GM12878 (cell line): ENCODE measurements around the gene TTLL7. TPM values are rescaled to one million over a fixed set of nuclear protein-coding genes. Genes with fewer than 3 reads are reported as not detected.

Experiments
- ATAC-seq: fragments of 200-7000 bp; cut with Tn5 transposase; 3 replicates; pipeline ENCODE4 v1.9.1; 2020; ENCODE audit warnings: mild to moderate bottlenecking, moderate library complexity
- BruUV-seq: library from RNA; stranded (reverse); fragments of 400-500 nt; replicated peaks from 2 replicates; lab custom pipeline; 2021; lab: Mats Ljungman, UMichigan
- CTCF ChIA-PET: fragments of 300-600 bp; sonication (Branson Sonifier 250); formaldehyde crosslinking; extraction: SDS; loops from one replicate; lab custom pipeline; 2021; ENCODE audit warnings: inconsistent platforms; lab: Yijun Ruan, JAX
- POLR2A ChIA-PET: fragments of 350-600 bp; formaldehyde crosslinking; extraction: SDS; loops from one replicate; lab custom pipeline; 2021; ENCODE audit warnings: inconsistent platforms; lab: Charles Lee
- RAD21 ChIA-PET: fragments of 300-600 bp; sonication (Branson Sonifier 250); formaldehyde crosslinking; loops from one replicate; lab custom pipeline; 2023; ENCODE audit warnings: antibody characterized with exemption; ENCODE audit not compliant: unreplicated experiment; lab: Charles Lee
- SMC1A ChIA-PET: fragments of 300-600 bp; sonication (Branson Sonifier 250); formaldehyde crosslinking; loops from one replicate; lab custom pipeline; 2023; ENCODE audit not compliant: unreplicated experiment, uncharacterized antibody; lab: Charles Lee
- DNase-seq: peaks from one replicate; pipeline ENCODE4 v3.0.0-alpha.2; 2011; ENCODE audit warnings: low read depth, low spot score
- FAIRE-seq: peaks from 3 replicates; lab custom pipeline; 2011; peaks lifted over from hg19 to GRCh38; lab: Jason Lieb, UNC
- H2AFZ ChIP-seq: 2 replicates; pipeline ENCODE4 v1.6.0; 2011; ENCODE audit warnings: low read depth, low read length, control low read depth; ENCODE audit not compliant: control insufficient read depth
- H3K27ac ChIP-seq: 2 replicates; pipeline ENCODE4 v1.5.1; 2011; ENCODE audit warnings: control low read depth; ENCODE audit not compliant: control insufficient read depth, insufficient read depth
- H3K27me3 ChIP-seq, 2 experiments: replicated peaks in 1 of 2; 2 replicates each; pipeline versions ENCODE4 v1.6.0 to v1.6.1; 2011; ENCODE audit warnings: low read length in 1 of 2; ENCODE audit not compliant: control insufficient read depth in 2 of 2, insufficient read depth in 2 of 2
- H3K36me3 ChIP-seq, 2 experiments: 2 replicates each; pipeline ENCODE4 v1.5.1; 2011; ENCODE audit warnings: low read length in 1 of 2; ENCODE audit not compliant: control insufficient read depth in 2 of 2, insufficient read depth in 2 of 2
- H3K4me1 ChIP-seq: 2 replicates; pipeline ENCODE4 v1.6.1; 2011; ENCODE audit warnings: mild to moderate bottlenecking, low read length, moderate library complexity, mixed read lengths; ENCODE audit not compliant: control insufficient read depth, insufficient read depth
- H3K4me2 ChIP-seq: 2 replicates; pipeline ENCODE4 v1.6.0; 2011; ENCODE audit warnings: control low read depth; ENCODE audit not compliant: control insufficient read depth, insufficient read depth
- H3K4me3 ChIP-seq: fragments of 200-600 bp; sonication (generic); 2 replicates; pipeline ENCODE4 v1.5.1; 2016
- H3K79me2 ChIP-seq: 2 replicates; pipeline ENCODE4 v1.6.0; 2011; ENCODE audit warnings: low read length; ENCODE audit not compliant: control insufficient read depth, insufficient read depth
- H3K9ac ChIP-seq: 2 replicates; pipeline ENCODE4 v1.8.0; 2011; ENCODE audit warnings: low read length, control low read depth, mixed read lengths; ENCODE audit not compliant: control insufficient read depth, insufficient read depth
- H3K9me3 ChIP-seq: replicated peaks from 3 replicates; pipeline ENCODE4 v1.5.1; 2011; ENCODE audit warnings: mild to moderate bottlenecking, low read length; ENCODE audit not compliant: control insufficient read depth, insufficient read depth
- H4K20me1 ChIP-seq: 2 replicates; pipeline ENCODE4 v1.6.0; 2011; ENCODE audit not compliant: control insufficient read depth, insufficient read depth
- BRCA1 ChIP-seq: IDR thresholded peaks from 2 replicates; pipeline ENCODE4 v1.6.1; 2011; ENCODE audit warnings: low read depth, low read length, improper control_type of control experiment
- KDM1A ChIP-seq: fragments of 200-600 bp; sonication (generic); IDR thresholded peaks from 2 replicates; pipeline ENCODE4 v1.6.1; 2016; ENCODE audit warnings: borderline replicate concordance
- MEF2A ChIP-seq: IDR thresholded peaks from 2 replicates; pipeline ENCODE4 v1.6.1; 2011; ENCODE audit warnings: low read depth, mild to moderate bottlenecking, low read length, moderate library complexity; ENCODE audit not compliant: insufficient read depth
- NR2F1 ChIP-seq: fragments of 450-650 bp; conservative IDR thresholded peaks from 2 replicates; pipeline ENCODE4 v1.6.1; 2017; ENCODE audit warnings: mild to moderate bottlenecking
- RAD21 ChIP-seq: IDR thresholded peaks from 2 replicates; pipeline ENCODE4 v1.6.1; 2011; ENCODE audit warnings: mild to moderate bottlenecking, low read depth, low read length, moderate library complexity; ENCODE audit not compliant: insufficient read depth
- TCF12 ChIP-seq: IDR thresholded peaks from 2 replicates; pipeline ENCODE4 v1.6.1; 2011; ENCODE audit warnings: low read depth, mild to moderate bottlenecking, low read length
- WRNIP1 ChIP-seq: IDR thresholded peaks from 2 replicates; pipeline ENCODE4 v1.6.1; 2011; ENCODE audit warnings: low read depth, low read length, improper control_type of control experiment, borderline replicate concordance
- ZNF24 ChIP-seq: fragments of 450-650 bp; IDR thresholded peaks from 2 replicates; pipeline ENCODE4 v1.6.1; 2017; ENCODE audit warnings: antibody characterized with exemption, mild to moderate bottlenecking
- WGBS: methylation state at CpG from one replicate; pipeline ENCODE4 v1.1.6; 2016; ENCODE audit warnings: low lambda C conversion rate; ENCODE audit not compliant: insufficient replicate concordance, insufficient coverage; ENCODE audit errors: missing lambda C conversion rate; 5-methylcytosine and 5-hydroxymethylcytosine counted together
- in situ Hi-C: fragments of 300-500 bp; cut with MboI; formaldehyde crosslinking; loops from 9 replicates; pipeline ENCODE4 v1.14.3; 2018; ENCODE audit warnings: mixed read lengths
- intact Hi-C: fragments of 100-400 bp; cut with micrococcal nuclease; formaldehyde crosslinking; loops from one replicate; pipeline ENCODE4 v1.14.2; 2022; ENCODE audit not compliant: unreplicated experiment
- polyA plus RNA-seq, 11 experiments: library from polyadenylated mRNA; depleted of rRNA in 4 of 11; unstranded in 6 of 11; stranded (reverse) in 5 of 11; fragments of >200 nt; fragmentation: Nextera tagmentation in 4 of 11; fragmentation: Illumina TruSeq in 1 of 11; extraction: Ambion mirVana in 4 of 11; extraction: Trizol in 1 of 11; gene quantifications; 1 replicate in 1 of 11; 2 replicates in 10 of 11; pipeline versions ENCODE4 v1.2.1 to v1.2.3, GENCODE V29; 2011 to 2016; ENCODE audit warnings: inconsistent platforms in 2 of 11, missing spikeins in 2 of 11, low read depth in 1 of 11
- total RNA-seq, 4 experiments: library from RNA; depleted of rRNA in 3 of 4; stranded (reverse); fragments of >200 nt in 3 of 4; fragmentation: Illumina TruSeq in 1 of 4; extraction: Trizol in 1 of 4; gene quantifications; 2 replicates each; pipeline versions ENCODE4 v1.2.1 to v1.2.3, GENCODE V29; 2013 to 2021
- TF ChIP-seq, protein P1 (sequence below): IDR thresholded peaks from 2 replicates; pipeline ENCODE4 v1.6.1; 2012; ENCODE audit warnings: low read depth, low read length, improper control_type of control experiment
- TF ChIP-seq, protein P2 (sequence below): fragments of 450-650 bp; IDR thresholded peaks from 2 replicates; pipeline ENCODE4 v1.6.1; 2014; ENCODE audit warnings: mild to moderate bottlenecking
- TF ChIP-seq, protein P3 (sequence below): fragments of 150-350 bp; IDR thresholded peaks from 2 replicates; pipeline ENCODE4 v1.6.1; 2016; ENCODE audit warnings: low read depth, low read length

TTLL7 gene
- total and polyA plus RNA-seq, 10 of the 15 experiments (the other 5 are each of a cell fraction or from before 2014, with no cell fraction given) = 0.03 to 1.4 (median 0.61) TPM

DNA sequence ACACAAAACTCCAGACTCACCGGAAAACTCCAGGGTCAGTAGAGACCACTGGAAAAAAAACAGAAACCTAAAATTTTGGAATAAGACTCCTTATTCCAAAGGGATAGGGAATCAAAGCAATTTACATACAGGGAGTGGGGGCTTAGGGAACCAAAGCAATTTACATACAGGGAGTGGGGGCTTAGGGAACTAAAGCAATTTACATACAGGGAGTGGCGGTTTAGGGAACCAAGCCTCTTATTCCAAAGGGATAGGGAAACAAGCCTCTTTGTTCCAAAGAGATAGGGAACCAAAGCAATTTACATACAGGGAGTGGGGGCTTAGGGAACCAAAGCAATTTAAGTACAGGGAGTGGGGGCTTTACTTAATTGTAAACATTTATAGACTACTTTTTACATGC lies 28.4 kb upstream of the TTLL7 start:
- ChIA-PET RAD21 (no interaction called here), SMC1A (no interaction called here), POLR2A (no interaction called here), CTCF (no interaction called here)
- H3K36me3 ChIP-seq = no peaks in the 10 kb centered on the region
- DNase-seq (no peak), ATAC-seq (no peak)
- in situ Hi-C loops = no loop called here
- H3K4me1 ChIP-seq = no peaks in the 10 kb centered on the region
- H3K9me3 ChIP-seq = no peaks in the 10 kb centered on the region
- no TSS peak for BruUV-seq
- H3K79me2 ChIP-seq = no peaks in the 10 kb centered on the region
- no peak overlapping the region for H3K4me3 ChIP-seq
- no peaks in the 10 kb centered on the region for H4K20me1 ChIP-seq
- H3K27me3 ChIP-seq = no peaks in the 10 kb centered on the region
- H3K4me2 ChIP-seq = no peak overlapping the region
- no peak overlapping the region for H3K27ac ChIP-seq
- 66% methylated on average over 2 of the region's 2 CpGs for WGBS
- no peak overlapping the region for H2AFZ ChIP-seq
- TF ChIP-seq, protein P1, sequence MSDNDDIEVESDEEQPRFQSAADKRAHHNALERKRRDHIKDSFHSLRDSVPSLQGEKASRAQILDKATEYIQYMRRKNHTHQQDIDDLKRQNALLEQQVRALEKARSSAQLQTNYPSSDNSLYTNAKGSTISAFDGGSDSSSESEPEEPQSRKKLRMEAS = no peak
- no peak for TF ChIP-seq KDM1A
- no peak for TF ChIP-seq NR2F1
- TF ChIP-seq WRNIP1 = no peak
- TF ChIP-seq, protein P2, sequence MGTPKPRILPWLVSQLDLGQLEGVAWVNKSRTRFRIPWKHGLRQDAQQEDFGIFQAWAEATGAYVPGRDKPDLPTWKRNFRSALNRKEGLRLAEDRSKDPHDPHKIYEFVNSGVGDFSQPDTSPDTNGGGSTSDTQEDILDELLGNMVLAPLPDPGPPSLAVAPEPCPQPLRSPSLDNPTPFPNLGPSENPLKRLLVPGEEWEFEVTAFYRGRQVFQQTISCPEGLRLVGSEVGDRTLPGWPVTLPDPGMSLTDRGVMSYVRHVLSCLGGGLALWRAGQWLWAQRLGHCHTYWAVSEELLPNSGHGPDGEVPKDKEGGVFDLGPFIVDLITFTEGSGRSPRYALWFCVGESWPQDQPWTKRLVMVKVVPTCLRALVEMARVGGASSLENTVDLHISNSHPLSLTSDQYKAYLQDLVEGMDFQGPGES = no peak
- no peak for TF ChIP-seq TCF12
- TF ChIP-seq, protein P3, sequence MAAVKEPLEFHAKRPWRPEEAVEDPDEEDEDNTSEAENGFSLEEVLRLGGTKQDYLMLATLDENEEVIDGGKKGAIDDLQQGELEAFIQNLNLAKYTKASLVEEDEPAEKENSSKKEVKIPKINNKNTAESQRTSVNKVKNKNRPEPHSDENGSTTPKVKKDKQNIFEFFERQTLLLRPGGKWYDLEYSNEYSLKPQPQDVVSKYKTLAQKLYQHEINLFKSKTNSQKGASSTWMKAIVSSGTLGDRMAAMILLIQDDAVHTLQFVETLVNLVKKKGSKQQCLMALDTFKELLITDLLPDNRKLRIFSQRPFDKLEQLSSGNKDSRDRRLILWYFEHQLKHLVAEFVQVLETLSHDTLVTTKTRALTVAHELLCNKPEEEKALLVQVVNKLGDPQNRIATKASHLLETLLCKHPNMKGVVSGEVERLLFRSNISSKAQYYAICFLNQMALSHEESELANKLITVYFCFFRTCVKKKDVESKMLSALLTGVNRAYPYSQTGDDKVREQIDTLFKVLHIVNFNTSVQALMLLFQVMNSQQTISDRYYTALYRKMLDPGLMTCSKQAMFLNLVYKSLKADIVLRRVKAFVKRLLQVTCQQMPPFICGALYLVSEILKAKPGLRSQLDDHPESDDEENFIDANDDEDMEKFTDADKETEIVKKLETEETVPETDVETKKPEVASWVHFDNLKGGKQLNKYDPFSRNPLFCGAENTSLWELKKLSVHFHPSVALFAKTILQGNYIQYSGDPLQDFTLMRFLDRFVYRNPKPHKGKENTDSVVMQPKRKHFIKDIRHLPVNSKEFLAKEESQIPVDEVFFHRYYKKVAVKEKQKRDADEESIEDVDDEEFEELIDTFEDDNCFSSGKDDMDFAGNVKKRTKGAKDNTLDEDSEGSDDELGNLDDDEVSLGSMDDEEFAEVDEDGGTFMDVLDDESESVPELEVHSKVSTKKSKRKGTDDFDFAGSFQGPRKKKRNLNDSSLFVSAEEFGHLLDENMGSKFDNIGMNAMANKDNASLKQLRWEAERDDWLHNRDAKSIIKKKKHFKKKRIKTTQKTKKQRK = no peak
- no peak for TF ChIP-seq BRCA1
- no peak for TF ChIP-seq ZNF24
- no peak for TF ChIP-seq RAD21
- TF ChIP-seq MEF2A = no peak
- TF ChIP-seq, all 136 proteins: peak for 0
- no peak overlapping the region for H3K9ac ChIP-seq
- intact Hi-C loops = no loop called here
- FAIRE-seq = no peak
